Measurements from ENCODE around the gene WDR77.

DNA sequence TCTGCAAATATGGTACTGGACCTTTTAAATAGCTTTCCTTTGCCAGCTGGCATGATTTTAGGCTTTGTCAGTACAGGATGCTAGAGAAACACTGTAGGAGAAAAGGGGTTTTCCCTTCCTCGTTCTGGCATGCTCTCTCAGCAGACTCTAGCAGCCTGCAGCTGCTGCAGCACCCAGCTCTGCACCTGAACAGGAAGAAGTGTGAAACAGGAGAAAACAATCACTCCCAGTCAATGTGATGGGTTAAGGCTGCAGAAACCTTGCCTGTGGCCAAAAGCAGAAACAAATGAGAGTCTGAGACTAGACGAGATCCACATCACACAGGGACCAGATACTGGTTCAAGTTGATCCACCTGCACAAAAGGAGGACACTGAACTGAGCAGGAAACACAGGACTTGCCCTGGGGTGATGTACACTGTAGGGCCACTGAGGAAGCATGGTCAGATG lies 42.7 kb downstream of the WDR77 start:
- TF ChIP-seq EZH2 (IDR thresholded peaks at IDR 0.05; ENCODE audit: insufficient read depth, poor library complexity, severe bottlenecking), result no peak
- TF ChIP-seq EZH2phosphoT487 (IDR thresholded peaks at IDR 0.05; ENCODE audit: insufficient read depth, low read depth), result no peak

All from GM23248 (cell line).